ENCODE measurements around the gene STRA6.

The STRA6 gene

DNA sequence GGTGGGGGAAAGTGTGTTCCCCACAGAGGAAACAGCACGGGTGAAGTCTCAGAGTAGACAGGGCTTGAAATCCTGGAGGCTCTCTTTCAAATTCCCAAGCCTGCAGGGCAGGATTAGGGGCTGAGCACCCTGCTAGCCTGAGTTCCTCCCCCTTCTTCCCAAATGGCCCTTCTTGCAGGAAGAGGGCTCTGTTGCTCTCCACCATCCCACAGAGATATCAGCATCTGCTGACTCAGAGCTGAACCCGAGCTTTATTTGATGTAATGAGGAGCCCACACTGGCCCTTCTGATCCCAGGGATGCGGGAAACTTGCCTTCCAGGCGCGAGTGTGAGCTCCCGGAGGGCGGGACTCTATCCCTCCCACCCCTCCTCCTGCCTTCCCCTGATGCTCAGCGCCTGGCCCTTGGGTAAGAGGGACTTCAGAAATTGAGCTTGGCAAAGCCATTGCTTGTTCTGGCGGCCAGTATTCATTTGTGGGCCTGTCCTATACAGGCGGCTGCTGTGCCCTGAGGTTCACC lies 1.4 kb upstream of the STRA6 start:
- Mint-ChIP-seq H3K9me3 (no peaks in the 10 kb centered on the region), H3K27ac (no peak overlapping the region), H3K36me3 (ENCODE audit: low read depth) (no peaks in the 10 kb centered on the region), H3K27me3 (peaks cover 6% of the 10 kb centered on the region), H3K4me3 (no peak overlapping the region), H3K4me1 (peaks cover 2% of the 10 kb centered on the region)
- DNase-seq: no peak
- ATAC-seq: no peak

DNA sequence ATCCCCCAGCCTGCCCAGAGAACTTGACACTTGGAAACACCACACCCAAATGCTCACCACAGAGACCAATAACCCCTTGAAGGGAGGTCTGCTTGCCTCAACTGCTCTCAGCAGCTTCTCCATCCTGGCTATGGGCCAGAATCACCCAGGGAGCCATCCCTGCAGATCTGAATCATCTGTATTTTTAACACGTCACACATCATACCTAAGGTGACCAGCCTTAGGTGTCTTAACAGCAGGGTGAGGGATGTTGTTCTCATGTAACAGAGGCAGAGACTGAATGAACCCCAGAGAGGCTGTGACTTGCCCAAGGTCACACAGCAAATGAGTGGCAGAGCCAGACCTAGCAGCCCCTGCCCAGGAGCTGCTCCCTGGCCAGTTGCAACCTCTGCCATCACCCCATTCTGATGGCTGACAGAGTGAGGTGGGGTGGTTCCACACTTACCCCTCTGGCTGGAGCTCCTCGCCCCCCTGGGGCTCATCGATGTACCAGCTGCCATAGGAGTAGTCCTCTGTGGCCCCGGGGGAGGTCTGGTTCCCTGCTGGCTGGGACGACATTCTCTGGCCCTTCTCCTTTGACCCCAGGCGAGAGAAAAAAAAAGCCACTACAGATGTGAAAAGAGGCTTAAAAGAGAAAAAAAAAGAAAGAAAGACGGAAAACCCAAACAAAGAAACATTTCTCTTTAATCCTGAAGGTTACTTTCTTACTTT lies 722 bp downstream of the STRA6 start:
- ATAC-seq (no peak), DNase-seq (no peak)
- no peaks in the 10 kb centered on the region for H3K36me3 Mint-ChIP-seq (ENCODE audit: low read depth)
- no peak overlapping the region for H3K27ac Mint-ChIP-seq
- H3K27me3 Mint-ChIP-seq: no peaks in the 10 kb centered on the region
- no peak overlapping the region for H3K4me3 Mint-ChIP-seq
- no peaks in the 10 kb centered on the region for H3K9me3 Mint-ChIP-seq
- H3K4me1 Mint-ChIP-seq: peaks cover 2% of the 10 kb centered on the region

DNA sequence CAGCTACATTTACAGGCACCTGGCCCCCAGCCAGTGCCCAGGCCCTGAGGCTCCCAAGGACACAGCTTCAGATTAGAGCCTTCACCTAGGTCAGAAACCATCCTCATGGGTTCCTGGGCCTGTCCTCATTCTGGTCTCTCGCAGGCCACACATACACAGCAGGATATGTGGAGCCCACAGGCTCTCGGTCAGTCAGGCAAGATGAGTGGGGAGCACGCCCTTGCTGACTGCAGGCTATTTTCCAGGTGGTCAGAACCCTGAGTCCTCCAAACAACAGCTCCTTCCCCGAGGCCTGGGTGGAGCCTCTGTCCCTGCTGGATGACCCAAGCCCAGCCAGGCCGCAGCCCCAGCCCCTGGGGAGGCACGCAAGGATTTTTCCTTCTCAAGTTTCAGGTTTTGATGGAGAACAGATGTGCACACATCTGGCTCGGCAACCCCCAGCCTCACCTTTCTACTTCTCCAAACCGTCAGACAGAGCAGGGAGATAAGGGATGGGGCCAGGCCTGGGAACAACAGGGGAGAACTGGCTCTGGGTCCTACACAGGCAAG lies 1.6 kb downstream of the STRA6 start:
- Mint-ChIP-seq H3K27me3 (no peaks in the 10 kb centered on the region), H3K9me3 (no peaks in the 10 kb centered on the region), H3K27ac (no peak overlapping the region), H3K4me1 (peaks cover 2% of the 10 kb centered on the region), H3K36me3 (ENCODE audit: low read depth) (no peaks in the 10 kb centered on the region), H3K4me3 (no peak overlapping the region)
- DNase-seq: no peak
- ATAC-seq: no peak

DNA sequence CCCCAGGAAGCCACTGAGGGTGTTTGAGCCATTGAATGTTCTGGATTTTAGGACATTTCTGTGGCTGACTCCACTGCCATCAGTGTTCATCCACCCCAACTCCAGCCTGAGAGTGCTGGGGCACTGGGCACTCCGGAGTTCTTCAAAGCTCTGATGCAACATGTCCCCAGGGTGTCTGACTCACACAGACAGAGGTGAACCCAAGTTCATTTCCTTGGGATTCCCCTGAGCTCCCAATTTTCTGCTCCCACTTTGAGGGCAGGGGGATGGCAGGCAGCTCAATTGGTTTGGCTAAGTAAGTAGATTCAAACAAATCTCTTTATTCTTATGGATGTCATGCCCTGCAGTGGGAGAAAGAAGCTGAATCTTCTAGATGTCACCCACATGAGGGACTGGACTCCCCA lies 2.2 kb downstream of the STRA6 start:
- Mint-ChIP-seq H3K27ac (no peak overlapping the region), H3K4me3 (no peak overlapping the region), H3K36me3 (ENCODE audit: low read depth) (no peaks in the 10 kb centered on the region), H3K4me1 (peaks cover 2% of the 10 kb centered on the region), H3K9me3 (no peaks in the 10 kb centered on the region), H3K27me3 (no peaks in the 10 kb centered on the region)
- DNase-seq (no peak), ATAC-seq (no peak)

DNA sequence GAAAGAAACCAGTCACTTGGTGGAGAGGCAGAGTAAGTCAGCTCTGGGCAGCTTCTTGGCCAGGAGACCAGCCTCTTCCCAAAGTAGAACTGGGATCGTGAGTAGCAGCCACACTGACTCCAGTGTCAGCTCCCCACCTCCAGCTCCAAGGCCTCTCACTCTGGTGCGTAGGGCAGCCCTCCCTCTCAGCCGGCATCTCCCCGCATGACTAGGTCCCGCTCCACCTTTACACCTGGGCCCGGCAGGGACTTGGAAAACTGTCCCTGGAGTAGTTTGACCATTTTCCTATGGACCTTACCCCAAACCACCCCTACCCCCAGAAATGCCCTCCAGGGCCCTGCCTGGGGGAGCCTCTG lies 3.3 kb downstream of the STRA6 start:
- H3K27me3 Mint-ChIP-seq: no peaks in the 10 kb centered on the region
- no peak for DNase-seq
- no peaks in the 10 kb centered on the region for H3K9me3 Mint-ChIP-seq
- H3K4me1 Mint-ChIP-seq: no peaks in the 10 kb centered on the region
- no peak for ATAC-seq
- no peak overlapping the region for H3K4me3 Mint-ChIP-seq
- H3K36me3 Mint-ChIP-seq (ENCODE audit: low read depth): no peaks in the 10 kb centered on the region
- H3K27ac Mint-ChIP-seq: no peak overlapping the region

DNA sequence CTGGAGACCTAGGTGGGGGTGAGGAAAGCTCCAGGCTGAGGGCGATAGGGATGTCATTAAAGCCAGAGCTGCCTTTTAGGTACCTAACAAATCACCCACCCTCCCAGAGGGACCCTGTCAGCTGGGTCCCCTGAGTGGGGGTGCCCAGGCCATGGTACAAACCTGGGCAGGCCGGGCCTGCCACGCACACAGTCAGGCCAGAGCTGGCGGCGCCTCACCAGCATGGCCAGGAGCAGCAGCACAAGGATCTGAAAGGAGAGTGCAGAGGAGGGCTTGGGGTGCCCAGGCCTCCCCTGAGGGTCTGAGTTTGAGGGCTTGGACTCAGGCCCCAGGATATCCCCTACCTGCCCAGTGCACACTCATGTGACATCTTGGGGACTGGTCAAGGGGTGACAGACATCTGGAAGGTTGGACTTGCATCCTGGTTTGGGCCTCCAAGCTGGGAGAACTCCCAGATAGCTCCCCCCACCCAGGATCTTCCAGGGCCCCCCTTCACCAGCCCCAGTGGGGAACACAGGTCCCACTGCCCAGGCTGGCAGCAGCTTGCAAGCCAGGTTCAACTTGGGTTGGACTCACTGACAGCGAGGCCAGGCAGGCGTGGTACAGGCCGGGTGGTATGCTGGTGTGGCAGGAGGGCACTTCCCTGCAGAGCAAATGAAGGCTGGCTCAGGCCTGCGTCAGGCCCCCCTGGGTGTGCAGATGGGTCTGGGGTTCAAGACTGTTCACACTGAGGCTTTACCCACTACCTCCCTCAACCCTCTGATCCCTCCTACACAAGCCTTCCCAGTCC lies 5.2 kb downstream of the STRA6 start:
- no peak for DNase-seq
- no peaks in the 10 kb centered on the region for H3K9me3 Mint-ChIP-seq
- no peak overlapping the region for H3K4me3 Mint-ChIP-seq
- no peaks in the 10 kb centered on the region for H3K4me1 Mint-ChIP-seq
- H3K27me3 Mint-ChIP-seq: no peaks in the 10 kb centered on the region
- ATAC-seq: no peak
- H3K36me3 Mint-ChIP-seq (ENCODE audit: low read depth): no peaks in the 10 kb centered on the region
- H3K27ac Mint-ChIP-seq: no peak overlapping the region

DNA sequence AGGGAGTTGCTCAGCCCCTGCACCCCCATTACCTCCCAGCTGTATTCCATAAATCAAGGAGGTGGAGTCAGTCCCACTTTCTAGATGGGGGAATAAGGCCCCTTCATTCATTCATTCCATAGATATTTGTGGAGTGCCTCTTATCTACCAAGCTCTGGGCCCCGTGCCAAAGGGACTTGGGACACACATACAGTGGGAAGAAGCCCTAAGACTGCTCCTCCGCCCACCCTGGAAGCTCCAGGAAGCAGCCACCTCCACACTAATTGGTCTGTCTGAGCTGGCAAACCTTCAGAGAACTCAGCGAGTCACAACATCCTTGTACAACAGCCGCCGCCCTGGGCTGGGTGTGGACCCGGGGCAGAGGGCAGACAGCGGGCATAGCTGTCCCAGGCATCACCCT lies 6.4 kb downstream of the STRA6 start:
- H3K4me3 Mint-ChIP-seq: no peak overlapping the region

DNA sequence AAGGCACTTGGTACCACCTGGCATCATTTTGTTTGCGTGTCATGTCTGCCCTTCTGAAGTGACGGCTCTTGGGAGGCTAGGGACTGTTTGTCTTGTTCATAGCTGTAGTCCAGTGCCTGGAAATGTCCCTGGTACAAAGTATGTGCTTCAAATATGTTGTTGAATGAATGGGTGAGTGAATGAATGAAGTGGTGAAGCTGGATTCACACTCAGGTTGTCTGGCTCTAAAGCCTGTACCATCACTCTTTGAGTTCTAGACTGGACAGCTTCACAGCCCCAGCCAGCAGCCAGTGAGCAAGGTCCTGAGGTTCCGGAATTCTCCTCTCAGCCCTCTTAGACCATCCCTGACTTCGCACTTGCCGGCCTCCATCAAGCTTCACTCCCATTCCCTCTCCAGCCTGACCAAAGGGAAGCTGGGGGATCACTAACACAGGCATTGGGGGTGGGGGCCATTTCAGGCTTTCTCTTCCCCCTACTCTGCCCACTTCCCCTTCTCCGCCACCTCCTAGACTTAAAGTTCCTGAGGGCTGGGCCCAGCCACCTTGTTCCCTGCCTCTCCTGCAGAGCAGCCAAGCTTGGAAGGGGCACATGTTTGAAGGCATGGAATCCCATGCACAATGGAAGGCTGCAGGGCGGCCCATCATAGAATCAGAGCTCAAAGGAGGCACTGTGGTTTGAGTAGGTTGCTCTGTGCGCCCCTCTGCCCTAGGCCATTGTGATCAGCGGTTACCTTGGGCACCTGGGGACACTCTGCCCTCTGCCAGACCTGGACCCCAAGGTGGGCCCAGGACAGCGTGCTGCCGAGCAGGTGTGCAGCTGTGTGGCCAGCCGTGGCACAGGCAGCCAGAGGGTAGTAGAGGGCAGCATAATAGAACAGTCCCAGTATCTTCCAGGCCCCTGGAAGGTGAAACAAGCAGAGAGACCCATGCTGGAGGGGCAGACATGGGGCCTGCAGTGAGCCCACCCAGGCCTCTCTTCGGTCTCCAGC lies 7.7 kb downstream of the STRA6 start:
- ATAC-seq: no peak

More for the DNA sequence above, 6.4 kb downstream of the STRA6 start:
- H3K27ac Mint-ChIP-seq: no peak overlapping the region
- DNase-seq: no peak
- H3K36me3 Mint-ChIP-seq (ENCODE audit: low read depth): no peaks in the 10 kb centered on the region
- no peaks in the 10 kb centered on the region for H3K27me3 Mint-ChIP-seq
- no peak for ATAC-seq
- H3K9me3 Mint-ChIP-seq: no peaks in the 10 kb centered on the region
- H3K4me1 Mint-ChIP-seq: no peaks in the 10 kb centered on the region

DNA sequence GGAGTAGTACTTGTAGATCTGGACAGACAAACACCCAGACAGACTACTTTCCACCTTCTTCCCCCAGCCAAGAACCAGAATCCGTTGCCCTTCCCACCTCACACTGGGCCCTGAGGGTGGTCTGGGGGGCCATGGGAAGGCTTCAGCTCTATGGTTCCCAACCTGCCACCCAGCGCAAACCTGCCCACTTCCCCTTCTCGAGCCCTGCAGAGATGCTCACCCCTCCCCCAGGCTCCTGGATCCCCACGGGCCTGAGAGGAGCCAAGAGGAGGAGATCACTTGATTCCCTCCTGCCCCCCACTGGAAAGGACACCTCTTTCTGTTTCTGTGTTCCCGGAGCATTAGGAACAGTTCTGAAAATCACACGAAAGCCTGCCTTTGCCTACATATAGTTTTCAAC lies 8.7 kb downstream of the STRA6 start:
- no peak for DNase-seq
- ATAC-seq: no peak
- Mint-ChIP-seq H3K4me1 (no peaks in the 10 kb centered on the region), H3K27ac (no peak overlapping the region), H3K4me3 (no peak overlapping the region), H3K27me3 (no peaks in the 10 kb centered on the region), H3K36me3 (ENCODE audit: low read depth) (no peaks in the 10 kb centered on the region), H3K9me3 (no peaks in the 10 kb centered on the region)

More for the DNA sequence above, 7.7 kb downstream of the STRA6 start:
- H3K4me3 Mint-ChIP-seq: no peak overlapping the region
- H3K27ac Mint-ChIP-seq: no peak overlapping the region
- no peaks in the 10 kb centered on the region for H3K36me3 Mint-ChIP-seq (ENCODE audit: low read depth)
- H3K27me3 Mint-ChIP-seq: no peaks in the 10 kb centered on the region
- DNase-seq: no peak
- H3K4me1 Mint-ChIP-seq: no peaks in the 10 kb centered on the region
- H3K9me3 Mint-ChIP-seq: no peaks in the 10 kb centered on the region

DNA sequence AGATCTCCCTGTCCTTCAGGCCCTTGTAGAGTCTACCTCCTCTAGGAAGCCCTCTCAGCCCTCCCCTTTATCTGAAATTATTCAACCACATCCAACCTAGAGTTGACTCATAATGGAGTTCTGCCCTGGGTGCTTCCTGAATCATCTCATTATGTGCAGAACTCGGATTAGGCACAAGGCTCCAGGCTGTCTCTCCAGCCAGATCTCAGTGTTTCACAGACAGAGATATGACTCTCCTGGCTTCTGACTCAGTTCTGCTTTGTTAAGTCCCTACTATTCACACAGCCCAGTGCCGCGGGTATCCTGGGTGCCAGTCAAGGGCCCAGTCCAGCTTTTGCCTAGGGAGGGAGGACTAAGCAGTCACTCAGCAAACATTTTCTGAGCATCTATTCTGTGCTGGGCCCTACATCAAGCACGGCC lies 9.3 kb downstream of the STRA6 start:
- Mint-ChIP-seq H3K9me3 (no peaks in the 10 kb centered on the region), H3K27me3 (no peaks in the 10 kb centered on the region), H3K36me3 (ENCODE audit: low read depth) (no peaks in the 10 kb centered on the region), H3K4me3 (no peak overlapping the region), H3K4me1 (no peaks in the 10 kb centered on the region), H3K27ac (no peak overlapping the region)
- no peak for ATAC-seq
- DNase-seq: no peak

DNA sequence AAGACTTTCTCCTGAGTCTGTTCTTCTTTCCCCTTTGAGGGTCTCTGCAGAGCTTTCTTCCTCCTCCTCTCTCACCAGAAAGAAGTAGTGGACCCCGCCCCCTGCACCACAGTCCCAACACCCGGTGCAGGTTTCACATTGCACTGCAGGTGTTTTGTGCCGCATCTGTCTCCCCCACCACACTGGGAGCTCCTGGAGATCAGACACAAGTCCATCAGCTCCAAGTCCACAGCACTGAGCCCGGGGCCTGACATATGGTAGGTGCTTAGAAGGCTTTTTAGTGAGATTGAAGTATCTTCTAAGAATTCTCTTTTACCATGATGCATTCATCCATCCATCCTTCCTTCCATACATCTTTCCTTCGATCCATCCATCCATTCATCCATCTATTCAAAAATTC lies 9.8 kb downstream of the STRA6 start:
- DNase-seq (no peak), ATAC-seq (no peak)
- H3K4me3 Mint-ChIP-seq: no peak overlapping the region
- no peaks in the 10 kb centered on the region for H3K27me3 Mint-ChIP-seq
- H3K4me1 Mint-ChIP-seq: no peaks in the 10 kb centered on the region
- no peaks in the 10 kb centered on the region for H3K9me3 Mint-ChIP-seq
- H3K36me3 Mint-ChIP-seq (ENCODE audit: low read depth): no peaks in the 10 kb centered on the region
- H3K27ac Mint-ChIP-seq: no peak overlapping the region

DNA sequence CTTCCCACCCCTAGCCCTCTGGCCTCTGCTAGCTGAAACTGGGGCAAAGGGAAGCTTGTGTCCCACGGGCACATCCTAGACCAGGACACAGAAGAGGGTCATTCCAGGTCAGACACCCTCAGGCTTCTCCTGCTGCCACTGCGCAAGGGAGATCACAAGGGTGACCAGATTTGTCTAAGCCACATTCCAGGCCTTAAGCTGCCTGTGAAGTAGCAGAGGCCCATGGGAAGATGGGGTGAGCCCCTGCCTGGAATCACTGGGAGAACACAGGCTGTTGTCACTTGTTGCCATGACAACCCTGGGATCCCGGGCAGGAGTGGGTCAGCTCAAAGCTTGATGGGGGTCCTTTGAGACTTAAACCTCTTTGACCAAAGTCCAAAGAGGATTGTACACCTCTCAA lies 10.8 kb downstream of the STRA6 start:
- no peaks in the 10 kb centered on the region for H3K36me3 Mint-ChIP-seq (ENCODE audit: low read depth)
- H3K4me3 Mint-ChIP-seq: no peak overlapping the region
- DNase-seq: no peak
- H3K9me3 Mint-ChIP-seq: no peaks in the 10 kb centered on the region
- H3K27ac Mint-ChIP-seq: no peak overlapping the region
- no peak for ATAC-seq
- H3K4me1 Mint-ChIP-seq: no peaks in the 10 kb centered on the region
- no peaks in the 10 kb centered on the region for H3K27me3 Mint-ChIP-seq

DNA sequence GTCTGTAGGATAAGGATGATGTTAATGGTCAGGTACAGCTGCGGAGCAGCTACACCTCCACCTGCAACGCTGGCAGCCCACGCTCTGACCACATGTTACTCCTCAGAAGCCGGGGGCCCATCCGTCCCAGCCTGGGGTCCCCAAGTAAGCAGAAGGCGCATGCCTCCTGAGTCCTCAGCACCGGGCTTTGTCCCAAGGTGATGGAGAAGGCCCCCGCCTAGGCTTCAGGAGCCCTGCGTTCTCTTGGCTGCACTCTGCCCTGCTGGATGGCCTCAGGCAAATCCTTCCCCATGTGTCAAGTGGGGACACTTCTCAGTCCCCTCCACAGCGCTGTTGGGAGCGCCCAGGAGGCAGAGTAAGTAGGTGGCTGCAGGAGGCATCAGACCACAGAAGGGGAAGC lies 14.4 kb downstream of the STRA6 start:
- Mint-ChIP-seq H3K27ac (no peak overlapping the region), H3K4me1 (peaks cover 2% of the 10 kb centered on the region), H3K4me3 (no peak overlapping the region), H3K9me3 (no peaks in the 10 kb centered on the region), H3K36me3 (ENCODE audit: low read depth) (no peaks in the 10 kb centered on the region), H3K27me3 (no peaks in the 10 kb centered on the region)
- ATAC-seq (no peak), DNase-seq (no peak)

DNA sequence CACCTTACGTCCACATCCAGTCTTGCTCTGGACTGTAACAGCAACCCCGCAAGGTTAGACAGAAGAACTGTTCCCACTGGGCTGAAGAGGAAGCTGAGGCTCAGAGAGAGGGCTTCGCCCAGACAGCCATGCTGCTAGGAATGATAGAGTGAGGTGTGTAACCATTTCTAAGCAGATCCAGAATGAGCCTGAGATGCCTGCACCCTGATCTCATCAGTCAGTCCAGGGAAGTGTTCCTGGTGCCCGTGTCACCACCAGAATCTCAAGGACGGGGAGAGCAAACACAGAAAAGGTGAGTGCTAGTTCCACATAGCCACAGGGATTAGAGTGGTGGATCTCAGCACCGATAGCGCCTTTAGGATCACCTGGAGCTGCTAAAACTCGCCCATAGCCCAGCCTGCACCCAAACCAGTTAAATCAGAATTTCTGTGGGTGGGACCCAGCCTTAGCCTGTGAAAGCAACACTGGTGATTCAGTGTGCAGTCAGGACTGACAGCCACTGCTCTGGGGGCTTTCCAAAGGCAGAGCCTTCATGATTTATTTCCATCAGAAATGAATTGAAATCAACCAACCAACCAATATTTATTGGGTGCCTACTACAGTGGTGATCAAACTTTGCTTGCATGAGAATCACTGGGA lies 16.8 kb downstream of the STRA6 start:
- no peaks in the 10 kb centered on the region for H3K36me3 Mint-ChIP-seq (ENCODE audit: low read depth)
- H3K27me3 Mint-ChIP-seq: peaks cover 2% of the 10 kb centered on the region
- H3K4me1 Mint-ChIP-seq: peaks cover 2% of the 10 kb centered on the region
- H3K27ac Mint-ChIP-seq: no peak overlapping the region
- H3K9me3 Mint-ChIP-seq: no peaks in the 10 kb centered on the region
- DNase-seq: no peak
- ATAC-seq: peak; percentile 53
- H3K4me3 Mint-ChIP-seq: no peak overlapping the region
